Gastroesophageal sphincter (tissue), 4 donors: ENCODE results near the gene NR0B2. TPM values are rescaled to one million over a fixed set of nuclear protein-coding genes. Genes with fewer than 3 reads are reported as not detected.

Experiments used
- ATAC-seq: fragments of 150-250 bp; one replicate; pipeline ENCODE4 v1.9.1; 2016; ENCODE audit warnings: mild to moderate bottlenecking, moderate library complexity
- H3K27ac ChIP-seq, 4 donors: fragments of 200-600 bp; sonication (generic) in 3 of 4; 1 replicate in 3 of 4; 2 replicates in 1 of 4; pipeline ENCODE4 v1.5.1; 2016 to 2019
- H3K27me3 ChIP-seq: fragments of 200-600 bp; sonication (generic); one replicate; pipeline ENCODE4 v1.5.1; 2019
- H3K36me3 ChIP-seq, 2 donors: fragments of 200-600 bp; sonication (generic); one replicate each; pipeline ENCODE4 v1.5.1; 2019; ENCODE audit warnings: control low read depth in 1 of 2
- H3K4me1 ChIP-seq, 3 donors: fragments of 200-600 bp; sonication (generic); 1 replicate in 2 of 3; 2 replicates in 1 of 3; pipeline ENCODE4 v1.5.1; 2016 to 2019; ENCODE audit warnings: control low read depth in 2 of 3
- H3K4me3 ChIP-seq, 2 donors: fragments of 200-600 bp; sonication (generic); one replicate each; pipeline ENCODE4 v1.5.1; 2019; ENCODE audit warnings: mild to moderate bottlenecking in 1 of 2, moderate library complexity in 1 of 2
- H3K9me3 ChIP-seq, 3 donors: fragments of 200-600 bp; sonication (generic); one replicate each; pipeline ENCODE4 v1.5.1; 2017 to 2019; ENCODE audit warnings: control low read depth in 2 of 3
- CTCF ChIP-seq, 4 experiments: fragments of 200-600 bp in 2 of 4; fragments of 450-650 bp in 2 of 4; sonication (generic) in 1 of 4; IDR thresholded peaks; one replicate each; pipeline ENCODE4 v1.5.1; 2017 to 2019; ENCODE audit warnings: antibody characterized with exemption in 4 of 4, mild to moderate bottlenecking in 2 of 4, moderate library complexity in 2 of 4
- EP300 ChIP-seq: sonication (generic); formaldehyde crosslinking; IDR thresholded peaks from one replicate; pipeline ENCODE4 v1.6.1; 2017; ENCODE audit warnings: antibody characterized with exemption, mild to moderate bottlenecking
- POLR2A ChIP-seq, 2 donors: fragments of 450-650 bp; IDR thresholded peaks; one replicate each; pipeline ENCODE4 v1.6.1; 2017; ENCODE audit warnings: antibody characterized with exemption in 2 of 2, mild to moderate bottlenecking in 2 of 2, moderate library complexity in 1 of 2
- POLR2AphosphoS5 ChIP-seq: sonication (generic); formaldehyde crosslinking; IDR thresholded peaks from one replicate; pipeline ENCODE4 v1.6.1; 2017; ENCODE audit warnings: antibody characterized with exemption
- WGBS, 2 donors: methylation state at CpG; one replicate each; pipeline ENCODE4 v1.1.5; 2018; ENCODE audit warnings: low coverage in 1 of 2; 5-methylcytosine and 5-hydroxymethylcytosine counted together
- total RNA-seq, 4 donors: library from RNA; depleted of rRNA; stranded (reverse); fragments of >200 nt; gene quantifications; one replicate each; pipeline ENCODE4 v1.1.0, GENCODE V29; 2016

The NR0B2 gene
- not detected for total RNA-seq

- Histone ChIP-seq H3K27ac (no peak within 1 kb of the TSS), H3K9me3 (no peaks in the 10 kb centered on the region), H3K4me3 (no peak within 1 kb of the TSS), H3K27me3 (no peaks in the 10 kb centered on the region), H3K4me1 (no peaks in the 10 kb centered on the region), H3K36me3 (no peaks in the 10 kb centered on the region)
- ATAC-seq: no peak
- no peak for TF ChIP-seq EP300
- TF ChIP-seq POLR2AphosphoS5: no peak
- no peak for TF ChIP-seq CTCF (IDR thresholded peaks at IDR 0.05)
- TF ChIP-seq POLR2A (IDR thresholded peaks at IDR 0.05): no peak
- WGBS, 2 donors: no CpG with 5 or more reads among the region's 16 CpGs
Measured at GRCh38 chr1:26913754-26914619, at the start of gene NR0B2. TSS of gene NR0B2 (minus strand) at chr1:26913975. CDS start at chr1:26913940, 35 bp downstream.

DNA sequence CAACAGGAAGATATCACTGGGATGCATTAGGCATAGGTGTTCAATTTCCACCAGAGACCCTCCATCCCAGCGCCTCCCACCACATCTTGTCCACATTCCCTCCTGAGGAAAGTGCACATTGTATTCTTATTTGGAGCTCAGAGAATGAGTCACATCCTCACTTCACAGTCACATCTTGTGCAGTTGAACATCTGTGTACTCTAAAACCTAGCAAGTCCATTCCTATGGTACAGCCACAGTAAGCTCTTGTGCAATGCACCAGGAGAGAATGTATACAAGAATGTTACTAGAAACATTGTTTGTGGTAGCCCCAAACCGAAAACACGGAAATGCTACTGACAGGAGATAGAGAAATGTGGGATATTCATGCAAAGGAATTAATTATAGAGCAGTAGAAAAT, 48.1 kb upstream of the NR0B2 start:
- 57 to 63% methylated on average over 3 of the region's 3 CpGs for WGBS, 2 donors
- Histone ChIP-seq H3K36me3 (no peaks in the 10 kb centered on the region), H3K27ac (no peak overlapping the region), H3K4me1 (peaks cover 0 to 13% (median 10%) of the 10 kb centered on the region in 3 donors), H3K9me3 (peaks cover 0 to 4% (median 0%) of the 10 kb centered on the region in 3 donors), H3K27me3 (peaks cover 93% of the 10 kb centered on the region), H3K4me3 (no peak overlapping the region)
- ATAC-seq: no peak
- TF ChIP-seq POLR2AphosphoS5: no peak
- TF ChIP-seq EP300: no peak
- TF ChIP-seq POLR2A (IDR thresholded peaks at IDR 0.05): no peak
- TF ChIP-seq CTCF (IDR thresholded peaks at IDR 0.05): no peak

- peaks cover 91% of the 10 kb centered on the region for H3K27me3 ChIP-seq
- no peak for ATAC-seq
- H3K4me3 ChIP-seq: no peak overlapping the region
- peaks cover 0 to 16% (median 0%) of the 10 kb centered on the region in 3 donors for H3K9me3 ChIP-seq
- peaks cover 0 to 13% (median 10%) of the 10 kb centered on the region in 3 donors for H3K4me1 ChIP-seq
- H3K27ac ChIP-seq: no peak overlapping the region
- 14 to 31% methylated on average over 1 to 3 of the region's 3 CpGs for WGBS, 2 donors
- TF ChIP-seq POLR2A (IDR thresholded peaks at IDR 0.05) (no peak), EP300 (no peak), POLR2AphosphoS5 (no peak), CTCF (IDR thresholded peaks at IDR 0.05) (no peak)
- H3K36me3 ChIP-seq: no peaks in the 10 kb centered on the region
Measured at GRCh38 chr1:26960625-26960966, 46.8 kb upstream of the NR0B2 start.

DNA sequence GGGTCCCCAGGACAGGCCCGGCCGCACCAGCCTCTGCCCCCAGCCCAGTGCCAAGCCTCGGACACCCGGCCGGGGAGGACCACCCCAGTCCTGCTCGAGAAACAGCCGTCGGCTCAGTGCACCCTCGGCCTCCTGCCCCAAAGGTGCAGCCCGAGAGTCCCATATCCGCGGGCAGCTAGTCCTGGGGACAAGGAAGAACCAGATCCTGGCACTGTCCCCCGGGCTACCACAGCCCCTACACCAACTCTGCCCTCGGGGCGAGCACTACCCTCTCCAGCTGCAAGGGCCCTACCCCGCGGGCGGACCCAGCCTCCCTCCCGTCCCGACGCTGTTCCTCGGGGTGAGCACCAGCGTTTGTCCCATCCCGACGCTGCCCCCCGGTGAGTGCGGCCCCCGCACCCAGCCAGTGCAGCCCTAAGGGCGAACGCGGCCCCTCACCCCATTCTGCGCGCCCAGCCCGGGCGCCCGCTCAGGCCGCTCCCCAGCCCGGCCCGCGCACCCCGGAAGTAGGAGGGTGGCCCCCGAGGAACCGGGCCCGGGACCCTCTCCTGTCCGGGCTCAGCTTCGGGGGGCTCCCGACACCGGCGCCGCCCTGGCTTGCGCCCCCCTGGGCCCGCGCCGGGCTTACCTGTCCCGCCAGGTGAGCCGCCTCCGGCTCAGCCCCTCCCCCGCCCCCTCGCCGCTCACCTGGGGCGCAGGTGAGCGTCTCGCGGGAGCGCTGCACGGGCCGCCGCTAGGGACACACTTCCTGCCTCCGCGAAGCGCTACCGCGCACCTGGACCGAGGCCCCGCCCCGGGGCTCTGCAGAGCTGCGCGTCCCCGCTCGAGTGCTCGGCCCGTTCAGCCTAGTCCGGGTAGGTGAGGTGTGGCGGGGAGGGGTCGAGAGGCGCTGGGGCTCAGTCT, 46.2 kb upstream of the NR0B2 start, which contains the start of gene KDF1:
Gene KDF1 (minus strand): TSS at position 747 of the 903 bp plus-strand sequence. CDS start 8,088 bp downstream, outside the sequence.
- Histone ChIP-seq H3K36me3 (no peaks in the 10 kb centered on the region), H3K9me3 (peaks cover 0 to 19% (median 0%) of the 10 kb centered on the region in 3 donors), H3K4me1 (peaks cover 0 to 13% (median 10%) of the 10 kb centered on the region in 3 donors), H3K4me3 (peak within 1 kb of the TSS in 1 of 2 donors; percentile 36), H3K27me3 (peaks cover 92% of the 10 kb centered on the region), H3K27ac (no peak within 1 kb of the TSS)
- no peak for TF ChIP-seq EP300
- TF ChIP-seq POLR2A (IDR thresholded peaks at IDR 0.05): peak in 1 of 2 donors; percentile 13
- 0% methylated on average over 2 of the region's 86 CpGs; no CpG with 5 or more reads in 1 of the 2 donors for WGBS, 2 donors
- ATAC-seq: no peak

DNA sequence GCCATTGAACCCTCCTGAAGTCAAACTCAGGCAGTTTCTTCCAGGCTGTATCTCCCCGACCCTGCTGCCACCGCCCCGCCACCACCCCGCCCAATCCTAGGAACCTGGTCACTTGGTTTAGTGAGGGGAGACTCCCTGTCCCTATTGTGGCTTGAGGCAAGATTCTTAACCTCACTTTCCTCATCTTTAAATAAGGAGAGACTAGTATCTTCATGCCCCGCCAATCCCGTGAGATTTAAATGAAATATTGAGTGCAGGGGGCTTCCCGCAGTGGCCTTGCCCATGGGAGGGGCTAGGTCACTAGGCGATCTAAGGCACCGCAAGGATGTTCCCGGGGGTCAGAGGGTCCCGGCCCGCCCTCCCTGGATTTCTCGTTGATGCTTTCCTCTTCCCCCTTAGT, 45.5 kb upstream of the NR0B2 start:
- ATAC-seq: no peak

More for the DNA sequence above, 45.5 kb upstream of the NR0B2 start:
- Histone ChIP-seq H3K9me3 (peaks cover 0 to 19% (median 0%) of the 10 kb centered on the region in 3 donors), H3K27me3 (peaks cover 93% of the 10 kb centered on the region), H3K27ac (no peak overlapping the region), H3K4me3 (no peak overlapping the region), H3K4me1 (peaks cover 0 to 13% (median 10%) of the 10 kb centered on the region in 3 donors), H3K36me3 (no peaks in the 10 kb centered on the region)
- WGBS, 2 donors: 10 to 25% methylated on average over 6 to 11 of the region's 13 CpGs
- TF ChIP-seq POLR2A (IDR thresholded peaks at IDR 0.05) (no peak), EP300 (no peak), POLR2AphosphoS5 (no peak), CTCF (IDR thresholded peaks at IDR 0.05) (no peak)
